Neural progenitor cell (in vitro differentiated cells): Measurements from ENCODE around the gene SBNO1. TPM values are rescaled to one million over a fixed set of nuclear protein-coding genes. Genes with fewer than 3 reads are reported as not detected.
"Not testable (repeated sequence)": the region's sequence is repeated elsewhere in the genome, so short reads cannot be mapped to it uniquely, and the experiment has no call there.

Experiments used
- DNase-seq: peaks from one replicate; pipeline ENCODE4 v3.0.0-alpha.2; 2016; ENCODE audit warnings: low spot score
- H2AFZ ChIP-seq: fragments of 200-600 bp; sonication (generic); replicated peaks from 2 replicates; pipeline ENCODE4 v1.6.1; 2016; ENCODE audit warnings: antibody characterized with exemption
- H3F3A ChIP-seq: fragments of 200-600 bp; sonication (generic); 2 replicates; pipeline ENCODE4 v1.6.1; 2016; ENCODE audit warnings: antibody characterized with exemption, low read depth
- H3K27ac ChIP-seq: fragments of 200-600 bp; sonication (generic); 2 replicates; pipeline ENCODE4 v1.5.1; 2016; ENCODE audit warnings: mild to moderate bottlenecking
- H3K27me3 ChIP-seq: fragments of 200-600 bp; sonication (generic); 2 replicates; pipeline ENCODE4 v1.6.1; 2016; ENCODE audit warnings: mild to moderate bottlenecking, moderate library complexity
- H3K36me3 ChIP-seq: fragments of 200-600 bp; sonication (generic); 2 replicates; pipeline ENCODE4 v1.5.1; 2016
- H3K4me1 ChIP-seq: fragments of 200-600 bp; sonication (generic); 2 replicates; pipeline ENCODE4 v1.6.1; 2016; ENCODE audit warnings: mixed run types
- H3K4me2 ChIP-seq: fragments of 200-600 bp; sonication (generic); 2 replicates; pipeline ENCODE4 v1.6.1; 2016
- H3K4me3 ChIP-seq: fragments of 200-600 bp; sonication (generic); 2 replicates; pipeline ENCODE4 v1.5.1; 2016
- H3K79me2 ChIP-seq: fragments of 200-600 bp; sonication (generic); 2 replicates; pipeline ENCODE4 v1.6.1; 2016; ENCODE audit warnings: low read depth
- H3K9ac ChIP-seq: fragments of 200-600 bp; sonication (generic); 2 replicates; pipeline ENCODE4 v1.6.1; 2016
- H3K9me3 ChIP-seq: fragments of 200-600 bp; sonication (generic); 2 replicates; pipeline ENCODE4 v1.5.1; 2016; ENCODE audit warnings: low read depth
- H4K20me1 ChIP-seq: fragments of 200-600 bp; sonication (generic); 2 replicates; pipeline ENCODE4 v1.6.1; 2016; ENCODE audit warnings: low read depth
- H3K27ac Mint-ChIP-seq: 3 replicates; pipeline ENCODE4 v1.8.0; 2021; ENCODE audit warnings: mixed read lengths
- H3K27me3 Mint-ChIP-seq: 2 replicates; pipeline ENCODE4 v1.8.0; 2022; ENCODE audit warnings: low read depth, mild to moderate bottlenecking, inconsistent platforms, moderate library complexity, mixed read lengths; ENCODE audit not compliant: insufficient read depth
- H3K36me3 Mint-ChIP-seq: 3 replicates; pipeline ENCODE4 v1.8.0; 2021; ENCODE audit warnings: mixed read lengths
- H3K4me1 Mint-ChIP-seq: 3 replicates; pipeline ENCODE4 v1.8.0; 2021; ENCODE audit warnings: mixed read lengths
- H3K4me3 Mint-ChIP-seq: 3 replicates; pipeline ENCODE4 v1.8.0; 2021; ENCODE audit warnings: mild to moderate bottlenecking, moderate library complexity, mixed read lengths
- H3K9me3 Mint-ChIP-seq: 3 replicates; pipeline ENCODE4 v1.8.0; 2020; ENCODE audit warnings: mixed read lengths
- EZH2 ChIP-seq: fragments of 200-600 bp; sonication (generic); IDR thresholded peaks from 2 replicates; pipeline ENCODE4 v1.6.1; 2017; ENCODE audit warnings: antibody characterized with exemption, mild to moderate bottlenecking, moderate library complexity
- EZH2phosphoT487 ChIP-seq: fragments of 200-600 bp; sonication (generic); IDR thresholded peaks from 2 replicates; pipeline ENCODE4 v1.6.1; 2017; ENCODE audit warnings: antibody characterized with exemption
- total RNA-seq: library from RNA; depleted of rRNA; stranded (reverse); fragments of >200 nt; gene quantifications from 2 replicates; pipeline ENCODE4 v1.2.3, GENCODE V29; 2015; ENCODE audit warnings: low replicate concordance
- TF ChIP-seq, protein P1 (sequence below): fragments of 200-600 bp; sonication (generic); IDR thresholded peaks from 2 replicates; pipeline ENCODE4 v1.5.1; 2017; ENCODE audit warnings: antibody characterized with exemption, mild to moderate bottlenecking

SBNO1 gene
- total RNA-seq, 1 donor from 2014 or later, result 81.6 TPM

DNA sequence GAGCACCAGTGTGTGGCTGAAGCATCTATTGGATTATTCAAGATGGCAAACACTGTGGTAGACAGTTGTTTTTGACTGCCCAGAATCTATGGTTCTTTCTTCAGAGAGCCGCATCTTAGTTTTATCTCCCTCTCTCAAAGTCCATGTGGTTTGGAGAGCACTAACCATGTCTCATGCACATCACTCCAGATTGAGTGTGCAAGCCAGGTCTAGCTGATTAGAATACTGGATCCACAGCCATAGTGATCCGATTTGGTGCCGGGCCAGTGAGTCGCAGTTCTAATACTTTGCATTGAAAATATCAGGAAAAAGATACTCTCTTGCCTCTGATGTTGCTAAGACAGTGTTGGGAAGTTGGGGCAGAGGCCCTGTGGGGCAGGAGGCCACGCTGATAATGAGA lies 4.6 kb upstream of the SBNO1 start:
- H3K27me3 ChIP-seq, result no peaks in the 10 kb centered on the region
- Mint-ChIP-seq H3K27me3 (peaks cover 3% of the 10 kb centered on the region), H3K4me1 (peaks cover 15% of the 10 kb centered on the region), H3K4me3 (peak overlapping the region; percentile 66), H3K9me3 (no peaks in the 10 kb centered on the region), H3K27ac (peak overlapping the region; percentile 15), H3K36me3 (no peaks in the 10 kb centered on the region)
- H3K4me2 ChIP-seq, result no peak overlapping the region
- H2AFZ ChIP-seq, result no peak overlapping the region
- H3K9ac ChIP-seq, result no peak overlapping the region
- DNase-seq, result no peak
- H3K79me2 ChIP-seq, result peaks cover 4% of the 10 kb centered on the region
- H3K36me3 ChIP-seq, result no peaks in the 10 kb centered on the region
- H3K9me3 ChIP-seq, result no peaks in the 10 kb centered on the region
- peaks cover 17% of the 10 kb centered on the region for H3F3A ChIP-seq
- peaks cover 3% of the 10 kb centered on the region for H4K20me1 ChIP-seq
- H3K4me1 ChIP-seq, result peaks cover 3% of the 10 kb centered on the region
- no peak overlapping the region for H3K27ac ChIP-seq
- no peak overlapping the region for H3K4me3 ChIP-seq
- no peak for TF ChIP-seq EZH2phosphoT487
- TF ChIP-seq EZH2, result no peak
- TF ChIP-seq, protein P1, sequence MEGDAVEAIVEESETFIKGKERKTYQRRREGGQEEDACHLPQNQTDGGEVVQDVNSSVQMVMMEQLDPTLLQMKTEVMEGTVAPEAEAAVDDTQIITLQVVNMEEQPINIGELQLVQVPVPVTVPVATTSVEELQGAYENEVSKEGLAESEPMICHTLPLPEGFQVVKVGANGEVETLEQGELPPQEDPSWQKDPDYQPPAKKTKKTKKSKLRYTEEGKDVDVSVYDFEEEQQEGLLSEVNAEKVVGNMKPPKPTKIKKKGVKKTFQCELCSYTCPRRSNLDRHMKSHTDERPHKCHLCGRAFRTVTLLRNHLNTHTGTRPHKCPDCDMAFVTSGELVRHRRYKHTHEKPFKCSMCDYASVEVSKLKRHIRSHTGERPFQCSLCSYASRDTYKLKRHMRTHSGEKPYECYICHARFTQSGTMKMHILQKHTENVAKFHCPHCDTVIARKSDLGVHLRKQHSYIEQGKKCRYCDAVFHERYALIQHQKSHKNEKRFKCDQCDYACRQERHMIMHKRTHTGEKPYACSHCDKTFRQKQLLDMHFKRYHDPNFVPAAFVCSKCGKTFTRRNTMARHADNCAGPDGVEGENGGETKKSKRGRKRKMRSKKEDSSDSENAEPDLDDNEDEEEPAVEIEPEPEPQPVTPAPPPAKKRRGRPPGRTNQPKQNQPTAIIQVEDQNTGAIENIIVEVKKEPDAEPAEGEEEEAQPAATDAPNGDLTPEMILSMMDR, result no peak

DNA sequence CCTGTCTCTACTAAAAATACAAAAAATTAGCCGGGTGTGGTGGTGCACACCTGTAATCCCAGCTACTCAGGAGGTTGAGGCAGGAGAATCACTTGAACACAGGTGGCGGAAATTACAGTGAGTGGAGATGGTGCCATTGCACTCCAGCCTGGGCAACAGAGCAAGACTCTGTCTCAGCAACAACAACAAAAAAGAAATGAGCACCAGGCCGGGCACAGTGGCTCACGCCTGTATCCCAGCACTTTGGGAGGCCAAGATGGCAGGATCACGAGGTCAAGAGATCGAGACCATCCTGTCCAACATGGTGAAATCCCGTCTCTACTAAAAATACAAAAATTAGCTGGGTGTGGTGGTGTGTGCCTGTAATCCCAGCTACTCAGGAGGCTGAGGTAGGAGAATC lies 3.8 kb upstream of the SBNO1 start:
- not testable (repeated sequence) for H3K4me1 ChIP-seq, H3K9ac ChIP-seq, H3K36me3 Mint-ChIP-seq, H3K4me3 ChIP-seq, DNase-seq, H3K36me3 ChIP-seq, H3K27me3 Mint-ChIP-seq, H3K9me3 Mint-ChIP-seq, H2AFZ ChIP-seq, H3K27ac ChIP-seq, H3K9me3 ChIP-seq, H4K20me1 ChIP-seq, H3K4me2 ChIP-seq, H3K27me3 ChIP-seq
- Mint-ChIP-seq H3K4me3 (peak overlapping the region; percentile 66), H3K4me1 (peaks cover 18% of the 10 kb centered on the region), H3K27ac (peak overlapping the region; percentile 79)
- H3K79me2 ChIP-seq, result peaks cover 12% of the 10 kb centered on the region
- peaks cover 23% of the 10 kb centered on the region for H3F3A ChIP-seq

DNA sequence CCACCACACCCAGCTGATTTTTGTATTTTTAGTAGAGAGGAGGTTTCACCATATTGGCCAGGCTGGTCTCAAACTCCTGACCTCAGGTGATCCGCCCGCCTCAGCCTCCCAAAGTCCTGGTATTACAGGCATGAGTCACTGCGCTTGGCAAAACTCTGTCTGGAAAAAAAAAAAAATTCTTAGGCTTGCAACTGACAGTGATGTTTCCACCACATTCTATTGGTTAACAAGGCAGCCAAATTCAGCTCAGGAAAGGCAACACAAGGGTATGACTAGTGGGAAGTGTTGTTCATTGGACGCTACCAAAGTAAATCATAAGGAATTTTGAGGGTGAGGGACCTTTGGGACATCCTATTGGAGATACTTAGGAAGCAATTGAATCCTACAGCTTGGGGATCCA lies 2.9 kb upstream of the SBNO1 start:
- no peaks in the 10 kb centered on the region for H3K9me3 Mint-ChIP-seq
- H3K27me3 Mint-ChIP-seq, result peaks cover 3% of the 10 kb centered on the region
- H3K27ac Mint-ChIP-seq, result peak overlapping the region; percentile 7
- no peak overlapping the region for H3K4me2 ChIP-seq
- H3K9ac ChIP-seq, result no peak overlapping the region
- DNase-seq, result no peak
- no peak overlapping the region for H3K27ac ChIP-seq
- H3K4me1 ChIP-seq, result peaks cover 10% of the 10 kb centered on the region
- no peak overlapping the region for H2AFZ ChIP-seq
- H3K4me1 Mint-ChIP-seq, result peaks cover 20% of the 10 kb centered on the region
- H3K27me3 ChIP-seq, result no peaks in the 10 kb centered on the region
- H3K79me2 ChIP-seq, result peaks cover 21% of the 10 kb centered on the region
- H3K36me3 Mint-ChIP-seq, result no peaks in the 10 kb centered on the region
- H4K20me1 ChIP-seq, result peaks cover 19% of the 10 kb centered on the region
- H3K9me3 ChIP-seq, result no peaks in the 10 kb centered on the region
- TF ChIP-seq EZH2phosphoT487, result no peak
- TF ChIP-seq, protein P1, result no peak
- no peak for TF ChIP-seq EZH2
- no peak overlapping the region for H3K4me3 ChIP-seq
- no peak overlapping the region for H3K4me3 Mint-ChIP-seq
- H3K36me3 ChIP-seq, result no peaks in the 10 kb centered on the region
- H3F3A ChIP-seq, result peaks cover 28% of the 10 kb centered on the region

DNA sequence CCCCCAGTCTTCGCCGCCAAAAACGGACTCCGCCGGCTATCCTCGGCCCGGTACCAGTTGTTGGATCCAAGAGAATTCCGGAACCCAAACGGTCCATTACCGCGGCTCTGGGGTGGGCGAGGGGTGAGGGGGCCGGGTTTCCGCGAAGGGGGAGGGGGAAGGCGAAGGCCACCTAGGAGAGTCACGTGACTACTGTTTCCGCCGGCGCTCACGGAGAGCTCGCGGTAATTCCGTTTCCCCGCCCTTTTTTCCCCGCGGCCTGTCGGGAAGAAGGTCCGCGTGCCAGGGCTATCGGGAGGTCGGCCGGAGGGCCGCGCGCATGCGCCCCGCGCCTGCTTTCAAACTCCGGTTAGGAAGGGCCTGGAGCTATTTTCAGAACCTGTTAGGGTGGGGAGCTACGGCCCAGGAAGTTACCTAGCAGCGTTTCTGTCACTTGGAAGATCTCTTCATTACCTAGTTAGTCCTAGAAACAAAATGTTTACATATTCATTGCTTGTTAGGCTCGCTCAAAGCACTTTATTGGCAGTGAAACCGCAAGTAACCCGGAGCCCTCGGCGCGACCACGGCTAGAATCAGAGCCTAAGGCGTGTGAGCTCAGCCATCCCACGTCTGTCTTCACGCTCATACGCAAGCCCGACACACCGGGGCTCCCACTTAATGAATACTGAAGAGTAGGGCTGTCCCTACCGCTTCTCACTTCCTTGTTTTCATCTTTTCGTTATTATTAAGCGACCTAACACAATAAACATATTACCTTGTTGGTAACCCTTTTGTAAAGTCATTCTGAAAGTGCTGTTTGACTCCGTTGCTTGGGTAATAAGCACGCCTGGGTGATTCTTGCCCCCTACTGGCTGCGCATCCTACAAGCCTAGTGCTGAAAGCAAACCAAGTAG lies 624 bp upstream of the SBNO1 start:
- no peaks in the 10 kb centered on the region for H3K36me3 ChIP-seq
- H2AFZ ChIP-seq, result peak overlapping the region; percentile 14
- Mint-ChIP-seq H3K4me3 (peak overlapping the region; percentile 85), H3K27ac (peak overlapping the region; percentile 97), H3K27me3 (peaks cover 3% of the 10 kb centered on the region), H3K36me3 (no peaks in the 10 kb centered on the region), H3K4me1 (peaks cover 19% of the 10 kb centered on the region), H3K9me3 (no peaks in the 10 kb centered on the region)
- H3K79me2 ChIP-seq, result peaks cover 44% of the 10 kb centered on the region
- H3K9ac ChIP-seq, result peak overlapping the region; percentile 66
- DNase-seq, result peak; percentile 99
- no peaks in the 10 kb centered on the region for H3K9me3 ChIP-seq
- no peaks in the 10 kb centered on the region for H3K27me3 ChIP-seq
- peak overlapping the region; percentile 89 for H3K27ac ChIP-seq
- H4K20me1 ChIP-seq, result peaks cover 40% of the 10 kb centered on the region
- H3K4me1 ChIP-seq, result peaks cover 10% of the 10 kb centered on the region
- peak overlapping the region; percentile 88 for H3K4me3 ChIP-seq
- TF ChIP-seq, protein P1, result peak; percentile 65
- TF ChIP-seq EZH2 (peak; percentile 33), EZH2phosphoT487 (no peak)
- peaks cover 28% of the 10 kb centered on the region for H3F3A ChIP-seq
- H3K4me2 ChIP-seq, result peak overlapping the region; percentile 77
